Measurements from ENCODE around the gene PPP4R1. TPM values are rescaled to one million over a fixed set of nuclear protein-coding genes. Genes with fewer than 3 reads are reported as not detected.

PPP4R1 gene
- total and polyA plus RNA-seq, 2 of the 4 experiments (the other 2 are of a cell fraction) = 80.6 to 123 TPM

- BruUV-seq (replicated peaks) = no TSS peak
Observed at GRCh38 chr18:9562584-9562983, 51.8 kb downstream of the PPP4R1 start.

More at GRCh38 chr18:9562584-9562983, 51.8 kb downstream of the PPP4R1 start:
- intact Hi-C loops (cut with micrococcal nuclease) = no loop called here
- Histone ChIP-seq H4K8ac (ENCODE audit: low read depth in 2 of 2, low read length in 2 of 2) (no peak overlapping the region), H3K4ac (ENCODE audit: low read depth, low read length) (no peak overlapping the region), H3K9ac (ENCODE audit: low read depth, low read length) (no peak overlapping the region), H3K9me1 (ENCODE audit: insufficient read depth, low read length) (peaks cover 9% of the 10 kb centered on the region), H2AK9ac (replicated peaks; ENCODE audit: low read depth, low read length, poor library complexity) (no peak overlapping the region), H2BK20ac (ENCODE audit: low read depth, low read length) (no peak overlapping the region), H3K23ac (ENCODE audit: low read depth, low read length) (no peak overlapping the region), H3K9me3 (ENCODE audit: control insufficient read depth, insufficient read depth, low read length) (no peaks in the 10 kb centered on the region), H4K91ac (ENCODE audit: insufficient read depth, low read depth, low read length) (no peak overlapping the region), H2AK5ac (ENCODE audit: low read depth, low read length) (no peak overlapping the region), H3K4me2 (ENCODE audit: low read depth, low read length) (no peak overlapping the region), H2BK120ac (ENCODE audit: low read depth, low read length) (no peak overlapping the region), H2BK15ac (ENCODE audit: low read depth, low read length) (no peak overlapping the region), H2AFZ (replicated peaks; ENCODE audit: low read length, poor library complexity) (no peak overlapping the region), H3K4me3 (ENCODE audit: insufficient read depth, low read depth, low read length) (no peak overlapping the region), H3K18ac (ENCODE audit: low read depth, low read length) (no peak overlapping the region), H4K20me1 (ENCODE audit: insufficient read depth, low read length) (peaks cover 11% of the 10 kb centered on the region; the same call in 1 of the 2 replicates), H3K27ac (ENCODE audit: insufficient read depth, low read length) (no peak overlapping the region), H3K14ac (replicated peaks; ENCODE audit: low read depth, low read length) (no peak overlapping the region), H3K56ac (ENCODE audit: extremely low read depth, insufficient read depth, low read length) (no peak overlapping the region), H3K36me3 (ENCODE audit: control insufficient read depth, insufficient read depth, low read length) (peaks cover 37% of the 10 kb centered on the region), H4K5ac (ENCODE audit: low read depth, low read length) (no peak overlapping the region), H3K4me1 (ENCODE audit: control insufficient read depth, insufficient read depth, low read length) (peaks cover 1% of the 10 kb centered on the region), H3K27me3 (ENCODE audit: control insufficient read depth, insufficient read depth, low read length) (no peaks in the 10 kb centered on the region), H3K79me1 (ENCODE audit: low read depth in 1 of 2, low read length in 2 of 2) (peaks cover 31 to 73% of the 10 kb centered on the region in 2 experiments), H2BK5ac (ENCODE audit: low read depth, low read length, poor library complexity, severe bottlenecking) (no peak overlapping the region)
- in situ Hi-C loops (cut with MboI; ENCODE audit: low sequenced_read_pairs) = no loop called here
- CTCF ChIA-PET = interaction anchor here (0.5 to 2.0 kb wide), 2 partner anchors 13 to 105 kb away, joined by 4 to 8 read pairs; no protein-coding TSS in a partner anchor
- dilution Hi-C loops (cut with HindIII; ENCODE audit: low sequenced_read_pairs, unreplicated experiment) = no loop called here
- POLR2A ChIA-PET (ENCODE audit: unreplicated experiment) = no interaction called here
- DNase-seq (peak; percentile 11), ATAC-seq (ENCODE audit: low read depth) (peak; percentile 54)
- WGBS, 2 experiments (ENCODE audit: extremely low coverage in 2 of 2, insufficient read length in 1 of 2) = no CpG with 5 or more reads among the region's 4 CpGs
- TF ChIP-seq USF2 (IDR thresholded peaks at IDR 0.05; ENCODE audit: low read depth, low read length) (no peak), CHD1 (IDR thresholded peaks at IDR 0.05; ENCODE audit: low read depth, low read length) (no peak), NFE2L2 (IDR thresholded peaks at IDR 0.05; ENCODE audit: low read depth, low read length) (no peak), ELK1 (IDR thresholded peaks at IDR 0.05; ENCODE audit: borderline replicate concordance, low read depth, low read length) (no peak), RAD21 (IDR thresholded peaks at IDR 0.05; ENCODE audit: low read length) (no peak), POLR2A (IDR thresholded peaks at IDR 0.05; ENCODE audit: low read depth, low read length) (no peak), BHLHE40 (IDR thresholded peaks at IDR 0.05; ENCODE audit: low read depth, low read length) (no peak), RFX5 (IDR thresholded peaks at IDR 0.05; ENCODE audit: low read depth, low read length) (no peak)
